Measurements from ENCODE around the gene IFI27L2.

Gene IFI27L2

DNA sequence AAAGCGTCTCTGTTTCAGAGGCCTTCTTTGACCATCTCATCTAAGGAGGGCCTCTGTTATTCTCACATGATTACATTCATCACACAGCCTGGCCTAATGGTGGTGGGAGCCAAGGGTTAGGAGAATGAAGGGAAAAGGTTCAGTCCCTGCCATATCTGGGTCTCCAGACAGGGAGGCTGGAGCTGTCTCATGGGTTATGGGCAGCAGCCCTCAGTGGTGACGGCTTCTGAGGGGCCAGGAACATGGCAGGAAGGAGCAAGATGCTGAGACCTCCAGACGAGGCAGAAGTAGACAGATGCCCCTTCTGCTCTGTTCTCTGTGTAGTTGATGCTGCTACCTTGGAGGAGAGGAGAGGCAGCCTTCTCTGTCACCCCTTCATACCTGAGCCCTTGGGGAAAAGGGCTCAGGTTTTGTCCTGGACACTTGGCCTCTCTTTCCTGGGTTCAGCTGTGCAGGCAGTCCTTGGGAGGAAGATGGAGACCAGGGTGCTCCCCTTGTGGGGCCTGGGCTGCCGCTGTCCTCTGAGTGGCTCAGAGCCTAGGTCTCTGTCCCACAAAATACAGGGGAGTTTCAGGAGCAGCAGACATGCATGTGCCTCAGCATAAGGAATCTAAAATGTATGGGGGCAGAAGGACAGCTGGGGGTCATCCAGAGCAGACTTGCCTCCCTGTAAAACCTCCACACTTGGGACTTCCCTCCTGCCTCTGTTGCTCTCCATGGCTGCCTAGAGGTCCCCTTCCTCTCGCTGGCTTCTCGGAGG lies 3.6 kb downstream of the IFI27L2 start:
- H3K27ac ChIP-seq (ENCODE audit: low read depth, low read length), result no peak overlapping the region
- peaks cover 0 to 5% of the 10 kb centered on the region in 2 donors for H3K36me3 ChIP-seq (ENCODE audit: control insufficient read depth in 1 of 2, insufficient read depth in 2 of 2, low read length in 2 of 2)
- H3K9ac ChIP-seq (ENCODE audit: low read depth in 1 of 2, low read length in 2 of 2), result no peak overlapping the region
- no peak overlapping the region for H3K4me3 ChIP-seq (ENCODE audit: low read depth in 1 of 2, low read length in 2 of 2)
- H3K9me3 ChIP-seq (ENCODE audit: control insufficient read depth in 1 of 2, low read length in 2 of 2), result no peaks in the 10 kb centered on the region
- peaks cover 15% of the 10 kb centered on the region in 2 donors for H3K4me1 ChIP-seq (ENCODE audit: control insufficient read depth in 1 of 2, insufficient read depth in 2 of 2, low read length in 2 of 2)
- H3K27me3 ChIP-seq (ENCODE audit: control insufficient read depth in 1 of 2, insufficient read depth in 2 of 2, low read length in 2 of 2), result no peaks in the 10 kb centered on the region

DNA sequence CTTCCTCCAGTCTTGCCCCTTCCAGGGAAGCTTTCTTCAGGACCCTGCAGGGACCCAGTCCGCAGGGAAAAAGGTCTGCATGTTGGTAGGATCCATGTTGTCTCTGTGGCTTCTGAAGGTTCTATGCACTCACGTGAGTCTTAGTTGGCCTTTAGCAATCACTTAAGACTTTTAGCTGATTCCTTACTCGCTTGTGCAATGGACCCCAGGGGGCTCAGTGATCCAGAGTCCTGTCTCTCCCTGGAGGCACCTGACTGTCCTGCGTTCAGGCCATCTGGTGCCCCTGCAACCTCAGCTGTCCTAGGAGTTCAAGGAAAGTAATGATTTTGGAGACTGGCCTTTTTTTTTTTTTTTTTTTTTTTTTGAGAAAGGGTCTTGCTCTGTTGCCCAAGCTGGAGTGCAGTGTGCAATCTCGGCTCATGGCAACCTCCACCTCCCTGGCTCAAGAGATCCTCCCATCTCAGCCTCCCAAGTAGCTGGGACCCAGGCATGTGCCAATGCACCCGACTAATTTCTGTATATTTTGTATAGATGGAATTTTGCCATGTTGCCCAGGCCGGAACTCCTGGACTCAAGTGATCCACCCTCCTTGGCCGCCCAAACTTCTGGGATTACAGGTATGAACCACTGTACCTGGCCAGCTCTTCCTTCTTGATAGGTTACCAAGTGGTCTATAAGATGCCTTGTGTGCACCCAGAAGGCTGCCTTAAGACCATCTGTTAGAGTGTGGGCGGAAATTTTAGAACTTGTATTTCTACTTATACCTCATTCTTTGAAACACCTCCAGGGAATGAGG lies 4.6 kb downstream of the IFI27L2 start:
- H3K27me3 ChIP-seq (ENCODE audit: control insufficient read depth in 1 of 2, insufficient read depth in 2 of 2, low read length in 2 of 2), result no peaks in the 10 kb centered on the region
- H3K9me3 ChIP-seq (ENCODE audit: control insufficient read depth in 1 of 2, low read length in 2 of 2), result peaks cover 2 to 3% of the 10 kb centered on the region in 2 donors
- H3K4me3 ChIP-seq (ENCODE audit: low read depth in 1 of 2, low read length in 2 of 2), result no peak overlapping the region
- no peak overlapping the region for H3K27ac ChIP-seq (ENCODE audit: low read depth, low read length)
- H3K9ac ChIP-seq (ENCODE audit: low read depth in 1 of 2, low read length in 2 of 2), result no peak overlapping the region
- peaks cover 8 to 9% of the 10 kb centered on the region in 2 donors for H3K4me1 ChIP-seq (ENCODE audit: control insufficient read depth in 1 of 2, insufficient read depth in 2 of 2, low read length in 2 of 2)
- H3K36me3 ChIP-seq (ENCODE audit: control insufficient read depth in 1 of 2, insufficient read depth in 2 of 2, low read length in 2 of 2), result peaks cover 0 to 5% of the 10 kb centered on the region in 2 donors

DNA sequence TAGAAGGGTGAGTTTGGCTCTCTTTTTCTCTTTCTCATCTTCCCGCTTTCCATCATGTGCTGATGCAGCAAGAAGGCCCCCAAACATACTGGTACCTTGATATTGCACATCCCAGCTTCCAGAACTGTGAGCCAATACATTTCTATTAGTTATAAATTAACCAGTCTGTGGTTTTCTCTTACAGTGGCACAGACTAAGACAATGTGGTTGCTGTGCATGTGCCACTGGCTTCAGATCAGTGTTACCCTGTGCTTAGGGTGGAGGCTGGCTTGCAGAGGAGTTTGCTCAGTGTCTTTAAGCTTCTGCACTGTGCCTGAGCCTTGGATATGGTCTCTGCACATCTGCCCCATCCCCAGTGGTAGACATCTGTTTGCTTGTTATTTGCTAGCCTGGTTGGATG lies 5.5 kb downstream of the IFI27L2 start:
- Histone ChIP-seq H3K36me3 (ENCODE audit: control insufficient read depth in 1 of 2, insufficient read depth in 2 of 2, low read length in 2 of 2) (peaks cover 0 to 5% of the 10 kb centered on the region in 2 donors), H3K27me3 (ENCODE audit: control insufficient read depth in 1 of 2, insufficient read depth in 2 of 2, low read length in 2 of 2) (no peaks in the 10 kb centered on the region), H3K27ac (ENCODE audit: low read depth, low read length) (no peak overlapping the region)

DNA sequence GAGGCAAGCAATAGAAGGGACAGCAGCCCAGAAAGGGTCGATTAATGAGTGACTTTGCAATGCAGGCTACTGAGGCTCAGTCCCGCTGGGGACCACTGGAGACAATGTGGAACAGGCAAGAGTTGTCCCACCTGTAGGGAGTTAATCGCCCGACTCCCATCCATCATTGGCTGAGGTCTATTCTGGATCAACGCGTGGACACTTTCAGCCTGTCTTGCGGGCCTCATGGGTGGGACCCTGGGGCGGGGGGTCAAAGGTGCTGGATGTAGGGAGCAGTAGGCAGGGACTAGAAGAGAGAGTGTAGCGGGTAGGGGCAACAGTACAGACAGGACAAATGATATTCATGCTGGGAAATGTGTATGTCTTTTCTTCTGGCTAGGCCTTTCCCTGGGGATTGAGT lies 6.1 kb downstream of the IFI27L2 start:
- Histone ChIP-seq H3K9me3 (ENCODE audit: control insufficient read depth in 1 of 2, low read length in 2 of 2) (peaks cover 8% of the 10 kb centered on the region in 2 donors), H3K27ac (ENCODE audit: low read depth, low read length) (no peak overlapping the region), H3K4me1 (ENCODE audit: control insufficient read depth in 1 of 2, insufficient read depth in 2 of 2, low read length in 2 of 2) (no peaks in the 10 kb centered on the region), H3K9ac (ENCODE audit: low read depth in 1 of 2, low read length in 2 of 2) (no peak overlapping the region), H3K4me3 (ENCODE audit: low read depth in 1 of 2, low read length in 2 of 2) (no peak overlapping the region), H3K36me3 (ENCODE audit: control insufficient read depth in 1 of 2, insufficient read depth in 2 of 2, low read length in 2 of 2) (peaks cover 0 to 5% of the 10 kb centered on the region in 2 donors), H3K27me3 (ENCODE audit: control insufficient read depth in 1 of 2, insufficient read depth in 2 of 2, low read length in 2 of 2) (no peaks in the 10 kb centered on the region)

More for the DNA sequence above, 5.5 kb downstream of the IFI27L2 start:
- Histone ChIP-seq H3K9me3 (ENCODE audit: control insufficient read depth in 1 of 2, low read length in 2 of 2) (peaks cover 8% of the 10 kb centered on the region in 2 donors), H3K4me1 (ENCODE audit: control insufficient read depth in 1 of 2, insufficient read depth in 2 of 2, low read length in 2 of 2) (peaks cover 2 to 5% of the 10 kb centered on the region in 2 donors), H3K9ac (ENCODE audit: low read depth in 1 of 2, low read length in 2 of 2) (no peak overlapping the region), H3K4me3 (ENCODE audit: low read depth in 1 of 2, low read length in 2 of 2) (no peak overlapping the region)

DNA sequence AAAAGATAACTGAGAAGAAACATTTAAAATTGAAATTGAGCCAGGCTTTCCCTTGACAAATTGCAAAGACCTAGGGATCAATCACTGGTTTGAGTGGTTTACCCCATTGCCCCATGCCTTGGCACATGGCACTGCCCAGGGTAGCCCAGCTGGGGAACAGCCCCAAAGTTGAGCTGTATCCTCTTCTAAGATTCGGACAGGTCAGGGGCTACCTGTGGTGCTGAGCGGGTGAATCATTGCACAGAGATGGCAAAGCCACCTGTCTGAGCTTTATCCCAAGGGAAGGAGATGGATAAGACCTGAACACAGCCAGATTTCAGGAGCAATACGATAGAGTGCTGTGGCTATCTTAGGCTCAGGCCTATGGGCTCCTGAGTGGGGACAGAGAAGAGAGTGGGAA lies 7.0 kb downstream of the IFI27L2 start:
- Histone ChIP-seq H3K27me3 (ENCODE audit: control insufficient read depth in 1 of 2, insufficient read depth in 2 of 2, low read length in 2 of 2) (no peaks in the 10 kb centered on the region), H3K4me1 (ENCODE audit: control insufficient read depth in 1 of 2, insufficient read depth in 2 of 2, low read length in 2 of 2) (no peaks in the 10 kb centered on the region), H3K9ac (ENCODE audit: low read depth in 1 of 2, low read length in 2 of 2) (no peak overlapping the region), H3K27ac (ENCODE audit: low read depth, low read length) (no peak overlapping the region), H3K4me3 (ENCODE audit: low read depth in 1 of 2, low read length in 2 of 2) (no peak overlapping the region), H3K36me3 (ENCODE audit: control insufficient read depth in 1 of 2, insufficient read depth in 2 of 2, low read length in 2 of 2) (peaks cover 0 to 1% of the 10 kb centered on the region in 2 donors), H3K9me3 (ENCODE audit: control insufficient read depth in 1 of 2, low read length in 2 of 2) (peaks cover 8% of the 10 kb centered on the region in 2 donors)

DNA sequence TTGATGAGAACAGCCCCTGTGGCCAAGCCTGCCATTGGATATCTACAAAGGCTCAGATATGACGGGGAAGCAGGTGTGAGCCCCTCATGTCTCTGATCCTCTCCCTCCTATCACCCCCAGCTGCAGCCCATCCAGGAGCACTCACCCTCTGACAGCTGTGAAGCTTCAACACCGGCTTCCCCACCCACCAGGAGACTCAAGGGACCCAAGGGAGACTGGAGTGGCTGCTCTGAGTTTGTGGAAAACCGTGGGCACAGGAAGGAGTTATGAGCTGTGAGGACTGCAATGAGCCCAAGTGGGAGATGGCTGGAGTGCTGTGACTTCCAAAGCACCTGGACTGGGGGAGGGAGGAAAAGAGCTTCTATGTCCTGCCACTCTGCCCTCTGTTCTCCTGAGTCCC lies 7.9 kb downstream of the IFI27L2 start:
- Histone ChIP-seq H3K9me3 (ENCODE audit: control insufficient read depth in 1 of 2, low read length in 2 of 2) (peaks cover 8% of the 10 kb centered on the region in 2 donors), H3K4me1 (ENCODE audit: control insufficient read depth in 1 of 2, insufficient read depth in 2 of 2, low read length in 2 of 2) (no peaks in the 10 kb centered on the region), H3K27ac (ENCODE audit: low read depth, low read length) (no peak overlapping the region), H3K36me3 (ENCODE audit: control insufficient read depth in 1 of 2, insufficient read depth in 2 of 2, low read length in 2 of 2) (no peaks in the 10 kb centered on the region), H3K4me3 (ENCODE audit: low read depth in 1 of 2, low read length in 2 of 2) (no peak overlapping the region), H3K27me3 (ENCODE audit: control insufficient read depth in 1 of 2, insufficient read depth in 2 of 2, low read length in 2 of 2) (no peaks in the 10 kb centered on the region), H3K9ac (ENCODE audit: low read depth in 1 of 2, low read length in 2 of 2) (no peak overlapping the region)

DNA sequence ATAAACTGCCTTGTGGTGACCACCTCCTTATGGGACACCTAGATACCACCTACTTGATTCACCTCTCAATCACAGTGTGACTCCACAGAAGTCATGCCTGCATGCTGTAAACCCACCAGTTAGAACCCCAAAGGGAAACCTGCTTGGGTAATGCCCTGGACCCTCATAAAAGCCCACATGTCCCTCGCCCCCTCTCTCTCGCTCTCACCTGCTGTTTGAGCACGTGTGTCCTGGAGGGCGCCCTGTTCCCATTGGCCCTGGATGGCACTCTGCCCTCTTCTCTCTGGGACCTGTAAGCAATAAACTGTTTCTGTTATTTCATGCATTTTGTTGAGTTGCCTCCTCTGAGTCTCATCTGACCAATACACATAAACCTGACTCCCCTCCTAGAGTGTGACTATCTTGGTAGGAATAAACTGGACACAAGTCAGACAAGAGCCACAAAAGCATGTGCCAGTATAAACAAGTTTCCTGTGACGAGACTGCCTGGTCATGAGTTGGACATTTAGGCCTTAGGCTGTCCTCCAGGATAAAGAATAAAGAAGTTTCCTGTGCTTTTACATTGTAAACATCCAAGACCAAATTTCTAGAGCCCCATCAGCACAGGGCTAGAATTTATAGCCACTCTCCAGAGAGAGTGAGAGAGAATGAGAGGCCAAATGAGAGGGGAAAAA lies 8.6 kb downstream of the IFI27L2 start:
- Histone ChIP-seq H3K4me1 (ENCODE audit: control insufficient read depth in 1 of 2, insufficient read depth in 2 of 2, low read length in 2 of 2) (no peaks in the 10 kb centered on the region), H3K9ac (ENCODE audit: low read depth in 1 of 2, low read length in 2 of 2) (no peak overlapping the region), H3K9me3 (ENCODE audit: control insufficient read depth in 1 of 2, low read length in 2 of 2) (peaks cover 8% of the 10 kb centered on the region in 2 donors), H3K36me3 (ENCODE audit: control insufficient read depth in 1 of 2, insufficient read depth in 2 of 2, low read length in 2 of 2) (no peaks in the 10 kb centered on the region), H3K27me3 (ENCODE audit: control insufficient read depth in 1 of 2, insufficient read depth in 2 of 2, low read length in 2 of 2) (no peaks in the 10 kb centered on the region), H3K27ac (ENCODE audit: low read depth, low read length) (no peak overlapping the region), H3K4me3 (ENCODE audit: low read depth in 1 of 2, low read length in 2 of 2) (no peak overlapping the region)

DNA sequence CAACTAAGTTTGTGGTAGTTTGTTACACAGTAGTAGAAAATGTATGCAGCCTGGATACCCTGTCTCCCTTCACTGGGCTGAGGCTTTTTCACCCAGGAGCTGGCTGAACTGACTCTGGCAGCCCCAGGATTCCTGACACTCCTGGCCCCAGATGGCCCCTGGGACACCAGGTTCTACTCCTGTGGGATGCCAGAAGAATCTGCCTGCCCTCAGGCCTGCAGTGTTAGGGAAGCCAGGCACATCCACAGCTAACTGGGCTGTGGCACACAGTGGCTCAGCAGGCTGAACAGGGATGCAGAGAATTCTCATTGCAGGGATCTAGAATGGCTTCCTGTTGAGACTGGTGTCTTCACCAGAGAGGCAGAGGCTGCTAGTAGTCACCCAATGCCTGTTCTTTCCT lies 10.3 kb downstream of the IFI27L2 start:
- Histone ChIP-seq H3K4me3 (ENCODE audit: low read depth in 1 of 2, low read length in 2 of 2) (no peak overlapping the region), H3K36me3 (ENCODE audit: control insufficient read depth in 1 of 2, insufficient read depth in 2 of 2, low read length in 2 of 2) (no peaks in the 10 kb centered on the region), H3K9ac (ENCODE audit: low read depth in 1 of 2, low read length in 2 of 2) (no peak overlapping the region), H3K4me1 (ENCODE audit: control insufficient read depth in 1 of 2, insufficient read depth in 2 of 2, low read length in 2 of 2) (peaks cover 12 to 16% of the 10 kb centered on the region in 2 donors), H3K27ac (ENCODE audit: low read depth, low read length) (no peak overlapping the region), H3K9me3 (ENCODE audit: control insufficient read depth in 1 of 2, low read length in 2 of 2) (peaks cover 8% of the 10 kb centered on the region in 2 donors), H3K27me3 (ENCODE audit: control insufficient read depth in 1 of 2, insufficient read depth in 2 of 2, low read length in 2 of 2) (no peaks in the 10 kb centered on the region)

DNA sequence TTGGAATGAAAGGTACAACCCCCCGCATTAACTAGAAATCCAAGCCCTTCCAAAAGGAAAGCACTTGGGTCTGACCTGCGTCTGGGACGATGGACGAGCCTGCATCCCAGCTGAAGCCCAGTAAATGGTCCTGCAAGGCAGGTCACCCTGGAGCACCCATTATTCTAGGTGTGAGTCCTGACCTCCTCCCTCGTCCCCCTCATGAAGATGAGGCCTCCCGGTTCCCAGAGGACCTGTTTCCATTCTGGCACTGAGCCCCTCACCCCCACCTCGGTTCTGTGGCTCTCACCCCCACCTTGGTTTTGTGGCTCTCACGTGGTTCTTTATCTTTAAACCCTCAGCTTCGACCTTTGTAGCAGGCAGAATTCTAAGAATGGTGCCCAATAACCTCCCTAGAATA lies 11.5 kb downstream of the IFI27L2 start:
- no peaks in the 10 kb centered on the region for H3K36me3 ChIP-seq (ENCODE audit: control insufficient read depth in 1 of 2, insufficient read depth in 2 of 2, low read length in 2 of 2)
- H3K4me3 ChIP-seq (ENCODE audit: low read depth in 1 of 2, low read length in 2 of 2), result no peak overlapping the region
- H3K9ac ChIP-seq (ENCODE audit: low read depth in 1 of 2, low read length in 2 of 2), result no peak overlapping the region
- H3K9me3 ChIP-seq (ENCODE audit: control insufficient read depth in 1 of 2, low read length in 2 of 2), result peaks cover 8% of the 10 kb centered on the region in 2 donors
- no peaks in the 10 kb centered on the region for H3K27me3 ChIP-seq (ENCODE audit: control insufficient read depth in 1 of 2, insufficient read depth in 2 of 2, low read length in 2 of 2)
- peaks cover 17 to 19% of the 10 kb centered on the region in 2 donors for H3K4me1 ChIP-seq (ENCODE audit: control insufficient read depth in 1 of 2, insufficient read depth in 2 of 2, low read length in 2 of 2)
- H3K27ac ChIP-seq (ENCODE audit: low read depth, low read length), result no peak overlapping the region

DNA sequence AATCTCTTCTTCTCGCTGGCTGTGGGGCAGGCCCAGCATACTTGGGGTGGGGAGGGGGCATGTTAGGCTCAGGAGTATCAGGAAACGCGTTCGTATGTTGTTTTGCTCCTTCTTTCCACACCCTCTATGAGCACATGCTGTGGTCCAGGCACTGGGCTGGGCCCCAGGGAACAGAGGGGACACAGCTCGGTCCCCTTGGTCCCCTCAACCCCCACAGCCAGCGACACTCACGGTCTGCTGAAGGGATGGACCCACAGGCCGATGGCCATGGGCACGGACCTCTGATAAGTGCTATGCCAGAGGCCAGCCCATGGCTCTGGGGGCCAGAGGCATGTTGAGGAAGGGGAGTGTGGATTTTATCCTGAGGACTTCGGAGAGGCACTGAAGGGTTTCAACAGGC lies 12.7 kb downstream of the IFI27L2 start:
- Histone ChIP-seq H3K27ac (ENCODE audit: low read depth, low read length) (no peak overlapping the region), H3K4me3 (ENCODE audit: low read depth in 1 of 2, low read length in 2 of 2) (no peak overlapping the region), H3K36me3 (ENCODE audit: control insufficient read depth in 1 of 2, insufficient read depth in 2 of 2, low read length in 2 of 2) (no peaks in the 10 kb centered on the region), H3K4me1 (ENCODE audit: control insufficient read depth in 1 of 2, insufficient read depth in 2 of 2, low read length in 2 of 2) (peaks cover 22 to 26% of the 10 kb centered on the region in 2 donors), H3K9ac (ENCODE audit: low read depth in 1 of 2, low read length in 2 of 2) (no peak overlapping the region), H3K9me3 (ENCODE audit: control insufficient read depth in 1 of 2, low read length in 2 of 2) (peaks cover 8% of the 10 kb centered on the region in 2 donors), H3K27me3 (ENCODE audit: control insufficient read depth in 1 of 2, insufficient read depth in 2 of 2, low read length in 2 of 2) (no peaks in the 10 kb centered on the region)
